ENCODE measurements around the gene DTWD2. TPM values are rescaled to one million over a fixed set of nuclear protein-coding genes. Genes with fewer than 3 reads are reported as not detected.
"Not testable (repeated sequence)": the region's sequence is repeated elsewhere in the genome, so short reads cannot be mapped to it uniquely, and the experiment has no call there.

Gene DTWD2
- total and polyA plus RNA-seq, 2 experiments from 2014 or later: 4.1 to 15.4 TPM

DNA sequence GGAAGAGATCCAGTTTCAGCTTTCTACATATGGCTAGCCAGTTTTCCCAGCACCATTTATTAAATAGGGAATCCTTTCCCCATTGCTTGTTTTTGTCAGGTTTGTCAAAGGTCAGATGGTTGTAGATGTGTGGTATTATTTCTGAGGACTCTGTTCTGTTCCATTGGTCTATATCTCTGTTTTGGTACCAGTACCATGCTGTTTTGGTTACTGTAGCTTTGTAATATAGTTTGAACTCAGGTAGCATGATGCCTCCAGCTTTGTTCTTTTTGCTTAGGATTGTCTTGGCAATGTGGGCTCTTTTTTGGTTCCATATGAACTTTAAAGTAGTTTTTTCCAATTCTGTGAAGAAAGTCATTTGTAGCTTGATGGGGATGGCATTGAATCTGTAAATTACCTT is 4.8 kb upstream of the DTWD2 start:
- H3K9me2 ChIP-seq (ENCODE audit: insufficient read depth); H3K4me3 ChIP-seq; H3K27me3 Mint-ChIP-seq (ENCODE audit: insufficient read depth, low read depth, poor library complexity); DNase-seq (ENCODE audit: low spot score); H3K4me3 Mint-ChIP-seq; H3K4me2 ChIP-seq; H3K4me1 ChIP-seq (ENCODE audit: insufficient read depth); H3K27me3 ChIP-seq (ENCODE audit: insufficient read depth); H3K27ac Mint-ChIP-seq; H2AFZ ChIP-seq; H3F3A ChIP-seq (replicated peaks; ENCODE audit: low read depth); H3K27ac ChIP-seq (ENCODE audit: low read depth); H3K4me1 Mint-ChIP-seq; ATAC-seq; H4K20me1 ChIP-seq (replicated peaks; ENCODE audit: insufficient read depth); H3K79me2 ChIP-seq (replicated peaks; ENCODE audit: insufficient read depth): not testable (repeated sequence)
- Mint-ChIP-seq H3K36me3 (ENCODE audit: low read depth) (peaks cover 33% of the 10 kb centered on the region), H3K9me3 (peaks cover 50% of the 10 kb centered on the region)
- peaks cover 13% of the 10 kb centered on the region; the same call in 1 of the 2 replicates for H3K36me3 ChIP-seq (ENCODE audit: insufficient read depth)

DNA sequence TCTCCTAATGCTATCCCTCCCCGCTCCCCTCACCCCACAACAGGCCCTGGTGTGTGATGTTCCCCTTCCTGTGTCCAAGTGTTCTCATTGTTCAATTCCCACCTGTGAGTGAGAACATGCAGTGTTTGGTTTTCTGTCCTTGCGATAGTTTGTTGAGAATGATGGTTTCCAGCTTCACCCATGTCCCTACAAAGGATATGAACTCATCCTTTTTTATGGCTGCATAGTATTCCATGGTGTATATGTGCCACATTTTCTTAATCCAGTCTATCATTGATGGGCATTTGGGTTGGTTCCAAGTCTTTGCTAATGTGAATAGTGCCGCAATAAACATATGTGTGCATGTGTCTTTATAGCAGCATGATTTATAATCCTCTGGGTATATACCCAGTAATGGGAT is 3.7 kb upstream of the DTWD2 start:
- H3K36me3 ChIP-seq (ENCODE audit: insufficient read depth); H3K27ac ChIP-seq (ENCODE audit: low read depth); H3K4me1 ChIP-seq (ENCODE audit: insufficient read depth); H4K20me1 ChIP-seq (replicated peaks; ENCODE audit: insufficient read depth); H3K4me2 ChIP-seq; H3K4me3 Mint-ChIP-seq; H3K4me3 ChIP-seq; H2AFZ ChIP-seq; H3K27me3 ChIP-seq (ENCODE audit: insufficient read depth); H3K79me2 ChIP-seq (replicated peaks; ENCODE audit: insufficient read depth); ATAC-seq; H3K27me3 Mint-ChIP-seq (ENCODE audit: insufficient read depth, low read depth, poor library complexity); DNase-seq (ENCODE audit: low spot score); H3K27ac Mint-ChIP-seq; H3K9me2 ChIP-seq (ENCODE audit: insufficient read depth); H3F3A ChIP-seq (replicated peaks; ENCODE audit: low read depth): not testable (repeated sequence)
- Mint-ChIP-seq H3K9me3 (peaks cover 40% of the 10 kb centered on the region), H3K4me1 (peaks cover 12% of the 10 kb centered on the region), H3K36me3 (ENCODE audit: low read depth) (peaks cover 25% of the 10 kb centered on the region)

DNA sequence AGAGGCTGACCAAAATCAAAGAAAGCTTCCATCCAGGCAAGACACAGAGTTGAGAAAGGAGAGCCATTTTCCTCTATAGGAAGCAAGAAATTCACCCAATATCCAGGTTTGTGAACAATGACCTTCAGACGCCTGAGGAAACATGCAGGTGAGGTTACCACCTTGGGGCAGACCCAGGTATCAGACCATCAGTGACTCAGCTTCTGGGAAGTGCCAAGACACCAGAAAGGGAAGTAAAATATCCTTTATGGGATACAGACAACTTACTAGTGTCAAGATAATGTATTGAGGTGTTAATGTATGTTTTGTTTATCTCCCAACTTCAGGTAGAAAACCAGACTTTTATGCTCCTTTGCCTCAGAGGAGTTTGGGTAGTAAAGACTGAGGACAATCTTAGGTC is 2.2 kb upstream of the DTWD2 start:
- no peaks in the 10 kb centered on the region for H3K36me3 ChIP-seq (ENCODE audit: insufficient read depth)
- H3K4me3 ChIP-seq: no peak overlapping the region
- no peaks in the 10 kb centered on the region for H3F3A ChIP-seq (replicated peaks; ENCODE audit: low read depth)
- H3K27me3 ChIP-seq (ENCODE audit: insufficient read depth): no peaks in the 10 kb centered on the region
- Mint-ChIP-seq H3K9me3 (peaks cover 26% of the 10 kb centered on the region), H3K4me1 (peaks cover 13% of the 10 kb centered on the region), H3K36me3 (ENCODE audit: low read depth) (peaks cover 12% of the 10 kb centered on the region), H3K27me3 (ENCODE audit: insufficient read depth, low read depth, poor library complexity) (peaks cover 4% of the 10 kb centered on the region), H3K27ac (no peak overlapping the region), H3K4me3 (no peak overlapping the region)
- no peak for DNase-seq (ENCODE audit: low spot score)
- no peak overlapping the region; the same call in 1 of the 2 replicates for H2AFZ ChIP-seq
- H3K4me2 ChIP-seq: no peak overlapping the region
- peaks cover 8% of the 10 kb centered on the region; the same call in 1 of the 2 replicates for H3K4me1 ChIP-seq (ENCODE audit: insufficient read depth)
- ATAC-seq: no peak
- no peaks in the 10 kb centered on the region for H4K20me1 ChIP-seq (replicated peaks; ENCODE audit: insufficient read depth)
- H3K27ac ChIP-seq (ENCODE audit: low read depth): no peak overlapping the region
- H3K79me2 ChIP-seq (replicated peaks; ENCODE audit: insufficient read depth): no peaks in the 10 kb centered on the region
- no peaks in the 10 kb centered on the region for H3K9me2 ChIP-seq (ENCODE audit: insufficient read depth)
- TF ChIP-seq EZH2 (IDR thresholded peaks at IDR 0.05; ENCODE audit: low read depth, unreplicated experiment): no peak
- TF ChIP-seq EZH2phosphoT487 (IDR thresholded peaks at IDR 0.05; ENCODE audit: unreplicated experiment): no peak
- TF ChIP-seq, protein P1, sequence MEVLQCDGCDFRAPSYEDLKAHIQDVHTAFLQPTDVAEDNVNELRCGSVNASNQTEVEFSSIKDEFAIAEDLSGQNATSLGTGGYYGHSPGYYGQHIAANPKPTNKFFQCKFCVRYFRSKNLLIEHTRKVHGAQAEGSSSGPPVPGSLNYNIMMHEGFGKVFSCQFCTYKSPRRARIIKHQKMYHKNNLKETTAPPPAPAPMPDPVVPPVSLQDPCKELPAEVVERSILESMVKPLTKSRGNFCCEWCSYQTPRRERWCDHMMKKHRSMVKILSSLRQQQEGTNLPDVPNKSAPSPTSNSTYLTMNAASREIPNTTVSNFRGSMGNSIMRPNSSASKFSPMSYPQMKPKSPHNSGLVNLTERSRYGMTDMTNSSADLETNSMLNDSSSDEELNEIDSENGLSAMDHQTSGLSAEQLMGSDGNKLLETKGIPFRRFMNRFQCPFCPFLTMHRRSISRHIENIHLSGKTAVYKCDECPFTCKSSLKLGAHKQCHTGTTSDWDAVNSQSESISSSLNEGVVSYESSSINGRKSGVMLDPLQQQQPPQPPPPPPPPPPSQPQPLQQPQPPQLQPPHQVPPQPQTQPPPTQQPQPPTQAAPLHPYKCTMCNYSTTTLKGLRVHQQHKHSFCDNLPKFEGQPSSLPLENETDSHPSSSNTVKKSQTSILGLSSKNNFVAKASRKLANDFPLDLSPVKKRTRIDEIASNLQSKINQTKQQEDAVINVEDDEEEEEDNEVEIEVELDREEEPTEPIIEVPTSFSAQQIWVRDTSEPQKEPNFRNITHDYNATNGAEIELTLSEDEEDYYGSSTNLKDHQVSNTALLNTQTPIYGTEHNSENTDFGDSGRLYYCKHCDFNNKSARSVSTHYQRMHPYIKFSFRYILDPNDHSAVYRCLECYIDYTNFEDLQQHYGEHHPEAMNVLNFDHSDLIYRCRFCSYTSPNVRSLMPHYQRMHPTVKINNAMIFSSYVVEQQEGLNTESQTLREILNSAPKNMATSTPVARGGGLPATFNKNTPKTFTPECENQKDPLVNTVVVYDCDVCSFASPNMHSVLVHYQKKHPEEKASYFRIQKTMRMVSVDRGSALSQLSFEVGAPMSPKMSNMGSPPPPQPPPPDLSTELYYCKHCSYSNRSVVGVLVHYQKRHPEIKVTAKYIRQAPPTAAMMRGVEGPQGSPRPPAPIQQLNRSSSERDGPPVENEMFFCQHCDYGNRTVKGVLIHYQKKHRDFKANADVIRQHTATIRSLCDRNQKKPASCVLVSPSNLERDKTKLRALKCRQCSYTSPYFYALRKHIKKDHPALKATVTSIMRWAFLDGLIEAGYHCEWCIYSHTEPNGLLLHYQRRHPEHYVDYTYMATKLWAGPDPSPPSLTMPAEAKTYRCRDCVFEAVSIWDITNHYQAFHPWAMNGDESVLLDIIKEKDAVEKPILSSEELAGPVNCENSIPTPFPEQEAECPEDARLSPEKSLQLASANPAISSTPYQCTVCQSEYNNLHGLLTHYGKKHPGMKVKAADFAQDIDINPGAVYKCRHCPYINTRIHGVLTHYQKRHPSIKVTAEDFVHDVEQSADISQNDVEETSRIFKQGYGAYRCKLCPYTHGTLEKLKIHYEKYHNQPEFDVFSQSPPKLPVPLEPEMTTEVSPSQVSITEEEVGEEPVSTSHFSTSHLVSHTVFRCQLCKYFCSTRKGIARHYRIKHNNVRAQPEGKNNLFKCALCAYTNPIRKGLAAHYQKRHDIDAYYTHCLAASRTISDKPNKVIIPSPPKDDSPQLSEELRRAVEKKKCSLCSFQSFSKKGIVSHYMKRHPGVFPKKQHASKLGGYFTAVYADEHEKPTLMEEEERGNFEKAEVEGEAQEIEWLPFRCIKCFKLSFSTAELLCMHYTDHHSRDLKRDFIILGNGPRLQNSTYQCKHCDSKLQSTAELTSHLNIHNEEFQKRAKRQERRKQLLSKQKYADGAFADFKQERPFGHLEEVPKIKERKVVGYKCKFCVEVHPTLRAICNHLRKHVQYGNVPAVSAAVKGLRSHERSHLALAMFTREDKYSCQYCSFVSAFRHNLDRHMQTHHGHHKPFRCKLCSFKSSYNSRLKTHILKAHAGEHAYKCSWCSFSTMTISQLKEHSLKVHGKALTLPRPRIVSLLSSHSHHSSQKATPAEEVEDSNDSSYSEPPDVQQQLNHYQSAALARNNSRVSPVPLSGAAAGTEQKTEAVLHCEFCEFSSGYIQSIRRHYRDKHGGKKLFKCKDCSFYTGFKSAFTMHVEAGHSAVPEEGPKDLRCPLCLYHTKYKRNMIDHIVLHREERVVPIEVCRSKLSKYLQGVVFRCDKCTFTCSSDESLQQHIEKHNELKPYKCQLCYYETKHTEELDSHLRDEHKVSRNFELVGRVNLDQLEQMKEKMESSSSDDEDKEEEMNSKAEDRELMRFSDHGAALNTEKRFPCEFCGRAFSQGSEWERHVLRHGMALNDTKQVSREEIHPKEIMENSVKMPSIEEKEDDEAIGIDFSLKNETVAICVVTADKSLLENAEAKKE (CRISPR knock-in tag; IDR thresholded peaks at IDR 0.05): no peak
- TF ChIP-seq ZNF331 (CRISPR knock-in tag; IDR thresholded peaks at IDR 0.05; ENCODE audit: low read depth): no peak
- no peak for TF ChIP-seq POLR2AphosphoS5 (IDR thresholded peaks at IDR 0.05; ENCODE audit: low read depth)
